Choroid plexus epithelial cell (primary cell): ENCODE measurements around the gene XDH.

Experiments used
- DNase-seq: peaks from one replicate; pipeline ENCODE4 v3.0.0-alpha.2; 2010; ENCODE audit warnings: low read depth
- H3K4me3 ChIP-seq: 2 replicates; pipeline ENCODE4 v1.5.1; 2011; ENCODE audit warnings: low read depth, mild to moderate bottlenecking, control low read depth, low read length, moderate library complexity
- TF ChIP-seq, protein P1 (sequence below): conservative IDR thresholded peaks from 2 replicates; pipeline ENCODE4 v1.5.1; 2011; ENCODE audit warnings: low read depth, mild to moderate bottlenecking, control low read depth, inconsistent platforms, low read length, moderate library complexity

XDH gene

DNA sequence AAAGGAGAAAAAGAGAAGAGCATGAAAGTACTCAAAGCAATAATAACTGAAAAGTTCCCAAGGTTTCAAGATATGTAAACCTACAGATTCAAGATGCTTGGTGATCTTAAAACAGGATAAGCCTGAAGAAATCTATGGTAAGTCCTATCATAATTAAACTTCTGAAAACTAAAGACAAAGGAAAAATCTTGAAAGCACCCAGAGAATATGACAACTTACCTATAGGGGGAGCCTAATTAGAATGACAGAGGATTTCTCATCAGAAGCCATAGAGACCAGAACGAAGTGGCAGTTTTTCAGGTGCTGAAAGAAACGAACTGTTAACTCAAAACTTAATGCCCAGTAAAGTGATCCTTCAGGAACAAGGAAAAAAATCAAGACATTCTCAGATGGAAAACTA, 59.7 kb downstream of the XDH start:
- peak; percentile 50 for DNase-seq
- TF ChIP-seq, protein P1, sequence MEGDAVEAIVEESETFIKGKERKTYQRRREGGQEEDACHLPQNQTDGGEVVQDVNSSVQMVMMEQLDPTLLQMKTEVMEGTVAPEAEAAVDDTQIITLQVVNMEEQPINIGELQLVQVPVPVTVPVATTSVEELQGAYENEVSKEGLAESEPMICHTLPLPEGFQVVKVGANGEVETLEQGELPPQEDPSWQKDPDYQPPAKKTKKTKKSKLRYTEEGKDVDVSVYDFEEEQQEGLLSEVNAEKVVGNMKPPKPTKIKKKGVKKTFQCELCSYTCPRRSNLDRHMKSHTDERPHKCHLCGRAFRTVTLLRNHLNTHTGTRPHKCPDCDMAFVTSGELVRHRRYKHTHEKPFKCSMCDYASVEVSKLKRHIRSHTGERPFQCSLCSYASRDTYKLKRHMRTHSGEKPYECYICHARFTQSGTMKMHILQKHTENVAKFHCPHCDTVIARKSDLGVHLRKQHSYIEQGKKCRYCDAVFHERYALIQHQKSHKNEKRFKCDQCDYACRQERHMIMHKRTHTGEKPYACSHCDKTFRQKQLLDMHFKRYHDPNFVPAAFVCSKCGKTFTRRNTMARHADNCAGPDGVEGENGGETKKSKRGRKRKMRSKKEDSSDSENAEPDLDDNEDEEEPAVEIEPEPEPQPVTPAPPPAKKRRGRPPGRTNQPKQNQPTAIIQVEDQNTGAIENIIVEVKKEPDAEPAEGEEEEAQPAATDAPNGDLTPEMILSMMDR = peak; percentile 60

DNA sequence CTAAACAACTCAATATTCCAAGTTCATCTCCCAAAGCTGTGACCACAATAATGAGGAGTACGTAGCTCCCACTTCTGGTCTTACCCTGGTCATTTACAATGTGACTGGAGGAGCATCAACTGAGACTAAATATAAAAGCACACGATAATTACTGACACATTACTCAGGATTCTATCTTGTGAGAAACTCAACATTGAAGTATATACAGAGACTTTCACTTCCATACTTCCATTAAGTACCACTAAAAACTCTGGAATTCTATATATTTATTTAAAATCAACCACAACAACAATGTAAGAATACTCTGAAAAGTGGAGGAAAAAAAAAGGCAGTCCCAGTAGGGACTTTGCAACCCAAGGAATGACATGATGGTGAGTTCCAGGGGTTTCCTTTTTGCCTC, 61.4 kb downstream of the XDH start:
- TF ChIP-seq, protein P1 = no peak
- DNase-seq = no peak
- no peak overlapping the region for H3K4me3 ChIP-seq

More for the DNA sequence above, 59.7 kb downstream of the XDH start:
- no peak overlapping the region for H3K4me3 ChIP-seq

DNA sequence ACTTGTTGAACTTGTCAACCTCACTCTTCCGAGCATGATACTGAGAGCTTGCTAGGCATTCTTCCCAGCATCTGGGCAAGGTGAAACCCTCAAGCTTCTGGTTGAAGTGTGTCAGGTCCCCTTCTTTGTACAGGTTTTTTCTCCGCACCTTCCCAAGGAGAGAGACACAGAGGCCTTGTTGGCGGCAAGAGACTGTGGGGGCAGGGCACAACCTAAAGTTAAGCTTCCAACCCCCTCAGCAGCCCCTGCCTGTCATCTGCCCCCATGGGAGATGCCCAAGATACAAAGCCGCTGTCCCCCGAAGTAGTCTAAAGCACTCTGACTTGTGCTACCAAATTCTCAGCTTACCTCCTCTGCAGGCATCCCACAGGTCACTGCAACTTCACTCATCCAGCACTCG, 64.9 kb downstream of the XDH start:
- no peak overlapping the region for H3K4me3 ChIP-seq
- TF ChIP-seq, protein P1 = no peak
- no peak for DNase-seq

DNA sequence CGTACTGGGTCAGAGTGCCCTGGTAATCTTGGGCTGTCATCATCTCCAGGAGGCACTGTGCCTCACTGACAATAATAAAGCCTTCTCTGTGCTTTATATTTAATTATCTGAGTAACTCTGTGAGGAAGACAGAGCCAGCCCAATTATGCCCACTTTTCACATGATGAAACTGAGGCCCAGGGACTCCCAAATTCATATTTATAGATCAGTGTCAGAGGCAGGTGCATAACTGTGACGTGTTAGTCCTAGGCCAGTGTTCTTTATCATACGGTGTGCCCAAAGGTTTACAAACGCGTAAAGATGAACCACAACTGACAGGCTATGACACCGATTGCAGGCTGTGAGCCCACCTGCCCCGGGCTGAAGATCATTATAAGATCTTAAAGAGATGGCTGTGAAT, 65.4 kb downstream of the XDH start:
- DNase-seq = no peak
- TF ChIP-seq, protein P1 = no peak
- H3K4me3 ChIP-seq = no peak overlapping the region

DNA sequence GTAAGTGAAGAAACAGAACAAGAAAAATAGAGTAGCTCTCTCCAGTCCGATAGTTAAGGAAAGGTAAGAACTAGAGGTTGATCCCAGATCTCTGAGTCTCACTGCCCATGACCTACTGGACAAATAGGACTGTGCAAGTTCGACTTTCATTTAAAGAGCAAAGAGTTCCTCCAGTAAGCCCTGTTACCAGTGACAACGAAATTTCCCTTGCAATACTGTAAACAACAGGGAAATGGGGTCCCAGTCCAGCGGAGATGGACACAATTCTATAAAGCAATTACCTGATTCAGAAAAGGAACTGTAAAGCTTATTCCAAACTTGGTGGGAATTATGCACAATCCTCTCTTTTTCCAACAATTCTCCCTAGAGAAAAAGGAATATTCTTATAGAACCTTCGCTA, 65.9 kb downstream of the XDH start:
- DNase-seq = no peak
- TF ChIP-seq, protein P1 = no peak
- no peak overlapping the region for H3K4me3 ChIP-seq

DNA sequence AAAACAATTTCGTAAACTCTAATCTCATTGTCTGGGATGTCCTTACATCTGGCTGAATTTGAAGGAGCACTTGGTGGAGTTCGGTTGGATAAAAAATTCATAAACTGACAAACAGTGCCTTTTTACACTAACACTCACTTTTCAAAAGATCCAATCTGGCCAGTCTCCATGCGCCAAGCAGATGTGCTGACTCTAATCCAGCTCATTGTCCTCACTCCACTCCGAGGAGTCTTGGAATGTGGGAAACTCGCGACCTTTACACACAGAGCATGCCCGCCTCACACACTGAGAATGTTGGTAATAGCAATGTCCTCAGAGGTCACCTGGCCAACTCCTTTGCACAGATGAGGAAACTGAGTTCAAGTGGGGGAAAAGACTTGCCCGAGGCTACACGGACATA, 66.8 kb downstream of the XDH start:
- no peak overlapping the region for H3K4me3 ChIP-seq
- peak; percentile 85 for DNase-seq
- TF ChIP-seq, protein P1 = no peak

DNA sequence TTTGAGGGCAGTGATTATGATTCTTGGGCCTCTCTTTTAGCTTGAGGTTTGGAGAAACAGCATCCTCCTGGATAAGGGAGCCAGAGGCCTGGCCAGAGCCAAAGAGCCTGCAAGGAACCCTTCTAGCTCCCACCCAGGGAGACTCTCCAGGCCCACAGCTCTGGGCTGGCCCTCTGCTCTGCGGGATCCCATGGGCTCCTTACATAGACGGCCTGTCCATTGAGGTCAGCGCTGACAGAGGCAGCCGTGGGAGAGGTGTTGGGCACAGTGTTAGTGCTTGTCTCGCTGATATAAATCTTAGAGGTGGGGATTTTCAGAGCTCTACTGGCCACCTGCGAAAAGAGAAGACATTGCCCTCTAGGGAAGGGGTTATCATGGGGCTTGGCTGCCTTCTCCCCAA, 67.2 kb downstream of the XDH start:
- no peak for DNase-seq
- no peak overlapping the region for H3K4me3 ChIP-seq
- TF ChIP-seq, protein P1 = no peak
